GM19240 (cell line): ENCODE data around the gene ZBTB7C.

Source experiments
- DNase-seq: peaks from one replicate; pipeline ENCODE4 v3.0.0; 2011; ENCODE audit warnings: low spot score; ENCODE audit not compliant: insufficient read length

The ZBTB7C gene

GRCh38 chr18:48355276-48356115, 53.7 kb downstream of the ZBTB7C start:
- DNase-seq = no peak

GRCh38 chr18:48354746-48355260, 54.4 kb downstream of the ZBTB7C start:
- no peak for DNase-seq

GRCh38 chr18:48352051-48352755, 57.0 kb downstream of the ZBTB7C start:
- DNase-seq = no peak

- no peak for DNase-seq
Measured at GRCh38 chr18:48351216-48352050, 57.8 kb downstream of the ZBTB7C start.

DNA sequence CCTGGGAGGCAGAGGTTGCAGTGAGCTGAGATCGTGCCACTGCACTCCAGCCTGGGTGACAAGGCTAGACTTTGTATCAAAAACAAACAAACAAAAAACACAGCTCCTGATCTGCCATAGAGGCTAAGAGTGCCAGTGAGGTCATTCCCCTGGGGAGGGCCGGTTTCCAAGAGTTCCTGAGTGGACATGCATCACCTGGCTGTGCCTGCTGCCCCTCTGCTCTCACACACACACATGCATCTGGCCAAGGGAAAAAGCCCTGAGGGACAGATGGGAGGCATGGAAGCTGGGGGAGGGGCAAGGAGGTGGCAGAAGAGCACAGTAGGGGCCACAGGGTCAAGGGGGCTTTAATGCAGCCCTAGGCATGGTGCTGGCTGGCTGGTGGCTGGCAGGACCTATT, 60.4 kb downstream of the ZBTB7C start:
- no peak for DNase-seq

DNA sequence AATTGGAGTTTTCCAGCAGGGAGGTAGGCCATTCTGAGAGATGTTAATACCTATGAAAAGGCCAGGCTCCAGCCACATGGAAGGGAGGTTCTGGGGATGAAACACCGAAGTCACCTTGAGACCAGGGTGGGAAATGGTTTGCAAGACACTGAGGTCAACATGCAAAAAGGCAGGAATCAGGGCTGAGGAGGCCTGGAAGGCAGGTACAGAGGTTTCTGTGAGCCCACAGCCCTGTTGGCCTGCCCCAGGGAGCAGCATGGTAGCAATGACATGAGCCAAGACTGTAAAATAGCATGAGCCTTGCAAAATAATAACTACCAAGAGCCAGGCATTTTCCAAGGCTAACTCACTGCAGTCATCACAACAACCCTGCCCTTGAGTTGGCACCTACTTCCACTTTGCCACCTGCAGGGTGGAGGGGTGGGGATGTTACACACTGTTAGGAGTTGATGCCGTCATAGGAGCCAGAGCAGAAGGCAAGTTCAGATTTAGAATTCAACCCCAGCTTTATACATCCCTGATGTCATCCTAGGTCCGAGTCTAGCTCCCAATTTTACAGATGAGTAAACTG, 61.3 kb downstream of the ZBTB7C start:
- DNase-seq = no peak

- DNase-seq = no peak
Measured at GRCh38 chr18:48345596-48345995, 63.6 kb downstream of the ZBTB7C start.

DNA sequence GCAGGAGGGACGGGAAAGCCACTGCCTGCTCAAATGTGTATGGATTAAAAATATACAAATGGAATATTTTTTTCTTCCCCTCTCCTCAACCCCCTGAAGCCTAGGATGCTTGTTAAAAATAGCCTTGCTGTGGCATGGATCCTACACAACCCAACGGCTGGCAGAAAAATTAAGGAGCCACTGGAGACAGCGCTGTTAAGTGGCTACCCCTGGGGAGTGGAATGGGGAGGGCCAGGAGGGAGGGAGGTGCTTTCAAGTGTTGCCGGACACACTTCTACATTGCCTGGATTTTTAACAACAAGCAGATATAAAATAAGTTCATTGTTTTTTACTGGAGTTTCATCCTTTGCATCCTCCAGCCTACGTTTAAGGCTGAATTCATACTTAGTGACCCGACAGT, 66.6 kb downstream of the ZBTB7C start:
- no peak for DNase-seq

GRCh38 chr18:48342125-48342524, 67.1 kb downstream of the ZBTB7C start:
- DNase-seq = no peak

- no peak for DNase-seq
Measured at GRCh38 chr18:48340560-48340959, 68.6 kb downstream of the ZBTB7C start.

DNA sequence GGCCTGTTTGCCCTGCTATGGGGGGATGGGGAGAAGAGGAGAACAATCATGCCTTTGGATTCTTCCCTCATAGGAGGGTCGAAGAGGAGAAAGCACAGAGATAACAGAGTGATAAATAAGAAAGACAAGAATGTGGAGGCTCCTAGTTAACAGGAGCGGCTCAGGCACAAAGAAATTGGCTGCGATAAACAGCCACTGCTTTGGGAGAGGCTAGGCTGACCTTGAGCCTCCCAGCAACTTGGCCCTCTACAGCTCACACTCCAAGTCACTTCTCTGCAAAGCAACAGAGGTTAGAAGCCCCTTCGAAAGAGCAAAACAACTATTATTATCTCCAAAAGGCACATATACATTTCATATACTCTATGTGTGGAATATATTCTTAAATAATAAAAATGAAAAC, 69.5 kb downstream of the ZBTB7C start:
- DNase-seq = no peak

GRCh38 chr18:48338915-48339314, 70.3 kb downstream of the ZBTB7C start:
- no peak for DNase-seq

GRCh38 chr18:48337053-48337452, 72.1 kb downstream of the ZBTB7C start:
- no peak for DNase-seq

- no peak for DNase-seq
Measured at GRCh38 chr18:48336332-48336731, 72.9 kb downstream of the ZBTB7C start.

- no peak for DNase-seq
Measured at GRCh38 chr18:48335829-48336228, 73.4 kb downstream of the ZBTB7C start.

- DNase-seq = no peak
Measured at GRCh38 chr18:48334845-48335244, 74.3 kb downstream of the ZBTB7C start.

DNA sequence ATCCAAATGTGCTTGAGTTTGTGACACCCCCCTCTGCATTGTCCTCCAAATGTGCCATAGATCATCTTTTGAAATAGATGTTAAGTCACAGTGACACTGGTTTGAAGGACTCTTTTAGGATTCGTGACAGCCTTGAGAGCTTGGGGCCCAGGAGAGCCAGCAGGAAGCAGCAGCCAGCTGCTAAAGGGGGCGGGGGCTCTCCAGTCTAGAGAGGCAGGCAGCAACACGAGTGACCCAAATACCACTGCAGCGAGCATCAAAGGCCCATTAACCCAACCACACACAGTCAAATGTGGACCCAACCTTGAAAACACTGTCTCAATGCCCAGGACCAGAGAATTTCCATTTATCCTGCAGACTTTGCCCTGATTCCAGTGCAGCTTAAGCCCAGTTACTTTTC, 75.6 kb downstream of the ZBTB7C start:
- DNase-seq = no peak

DNA sequence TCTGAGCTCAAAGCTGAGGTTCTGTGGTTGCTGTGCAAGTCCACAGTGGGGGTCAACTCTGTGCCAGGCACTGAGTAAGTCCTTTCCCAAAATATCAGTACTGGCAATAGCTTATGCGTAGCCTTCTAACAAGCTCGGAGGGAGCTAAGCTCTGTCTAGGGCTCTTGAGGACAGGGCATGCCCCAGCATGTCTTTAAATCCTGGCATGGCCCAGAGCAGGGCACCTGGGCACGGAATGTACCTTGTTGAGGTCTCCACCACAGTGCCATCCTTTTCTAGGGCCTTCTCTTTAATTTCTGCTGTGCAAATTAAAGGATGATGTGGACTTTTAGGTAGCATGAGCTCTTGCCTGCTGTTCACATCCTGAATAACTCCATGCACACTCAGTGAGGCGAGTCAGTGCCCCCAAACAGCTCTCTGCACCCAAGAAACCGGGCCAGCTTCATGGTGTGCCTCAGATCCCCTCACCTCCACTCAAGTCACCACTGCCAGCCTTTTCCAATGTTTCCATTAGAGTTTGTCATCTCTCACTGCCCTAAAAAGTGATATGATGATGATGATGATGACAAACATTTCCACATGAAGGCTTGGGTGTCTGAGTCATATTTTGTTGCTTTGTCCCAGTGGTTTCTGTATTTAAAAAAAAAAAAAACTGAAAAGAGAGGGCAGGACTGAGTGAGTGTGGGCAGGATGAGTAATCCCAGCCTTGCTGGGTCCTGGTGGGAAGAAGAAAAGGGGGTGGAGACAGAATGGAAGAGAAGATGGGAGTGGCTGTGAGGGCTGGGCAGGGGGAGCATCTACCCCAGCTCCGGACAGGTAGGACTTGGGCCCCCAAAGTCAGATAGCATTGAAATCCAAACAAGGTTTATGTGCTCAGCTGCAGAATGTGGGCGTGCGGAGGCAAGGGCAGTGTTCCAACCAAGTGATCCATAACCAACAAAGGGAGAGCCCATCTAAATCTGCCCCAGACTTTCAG, 78.9 kb downstream of the ZBTB7C start:
- DNase-seq = no peak

- DNase-seq = no peak
Measured at GRCh38 chr18:48328473-48329210, 80.5 kb downstream of the ZBTB7C start.
